ENCODE results near the gene P2RX3.
"Not testable (repeated sequence)": the region's sequence is repeated elsewhere in the genome, so short reads cannot be mapped to it uniquely, and the experiment has no call there.

Gene P2RX3

GRCh38 chr11:57338142-57338541, at the start of gene P2RX3:
Gene P2RX3 (plus strand): TSS chr11:57338352. CDS start chr11:57338551, 199 bp downstream.
- no peak for DNase-seq

GRCh38 chr11:57288771-57289579, 49.2 kb upstream of the P2RX3 start:
- no peak for DNase-seq

GRCh38 chr11:57290288-57290687, 47.9 kb upstream of the P2RX3 start:
- no peak for DNase-seq

- no peak for DNase-seq
Measured at GRCh38 chr11:57294225-57295131, 43.7 kb upstream of the P2RX3 start.

GRCh38 chr11:57296205-57296604, 41.9 kb upstream of the P2RX3 start:
- DNase-seq = not testable (repeated sequence)

- no peak for DNase-seq
Measured at GRCh38 chr11:57297221-57297620, 40.9 kb upstream of the P2RX3 start.

- no peak for DNase-seq
Measured at GRCh38 chr11:57299150-57299737, 38.9 kb upstream of the P2RX3 start.

- DNase-seq = no peak
Measured at GRCh38 chr11:57300785-57301184, 37.4 kb upstream of the P2RX3 start.

GRCh38 chr11:57301711-57302423, 36.3 kb upstream of the P2RX3 start:
- no peak for DNase-seq

GRCh38 chr11:57302489-57302888, 35.7 kb upstream of the P2RX3 start:
- no peak for DNase-seq

GRCh38 chr11:57303280-57303989, 34.7 kb upstream of the P2RX3 start:
- DNase-seq = no peak

GRCh38 chr11:57303990-57304579, 34.1 kb upstream of the P2RX3 start:
- no peak for DNase-seq

GRCh38 chr11:57305523-57305922, 32.6 kb upstream of the P2RX3 start:
- no peak for DNase-seq

GRCh38 chr11:57306161-57306876, 31.8 kb upstream of the P2RX3 start:
- no peak for DNase-seq

GRCh38 chr11:57306940-57307565, 31.1 kb upstream of the P2RX3 start:
- DNase-seq = no peak

- no peak for DNase-seq
Measured at GRCh38 chr11:57307666-57308270, 30.4 kb upstream of the P2RX3 start.

GRCh38 chr11:57308426-57309060, 29.6 kb upstream of the P2RX3 start:
- no peak for DNase-seq

GRCh38 chr11:57309106-57310059, 28.8 kb upstream of the P2RX3 start:
- no peak for DNase-seq
